Activated CD4-positive, alpha-beta T cell treated with anti-CD3 and anti-CD28 coated beads for 24 hours (primary cell): ENCODE results near the gene PIWIL4.
"Not testable (repeated sequence)": the region's sequence is repeated elsewhere in the genome, so short reads cannot be mapped to it uniquely, and the experiment has no call there.

Experiments
- DNase-seq, 2 donors: peaks; one replicate each; pipeline ENCODE4 v3.0.0-alpha.2; 2020; ENCODE audit warnings: low read depth in 2 of 2

The PIWIL4 gene

DNA sequence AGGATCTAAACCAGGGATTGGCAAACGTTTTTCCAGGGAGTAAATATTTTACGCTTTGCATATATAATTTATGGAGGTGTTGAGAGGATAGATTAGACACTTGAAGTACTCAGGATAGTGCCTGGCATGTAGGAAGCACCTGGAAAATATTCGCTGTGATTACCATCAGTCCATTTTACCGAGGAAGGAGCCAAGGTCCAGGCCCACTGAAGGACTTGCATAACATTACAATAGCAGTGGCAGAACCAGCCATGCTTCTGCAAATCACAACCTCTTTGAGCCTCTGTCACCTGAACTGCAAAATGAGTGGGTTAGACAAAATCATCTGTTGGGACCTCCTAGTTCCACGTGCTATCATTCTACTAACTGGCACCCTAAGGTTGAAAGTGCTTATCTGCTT, 18.0 kb upstream of the PIWIL4 start:
- no peak for DNase-seq

DNA sequence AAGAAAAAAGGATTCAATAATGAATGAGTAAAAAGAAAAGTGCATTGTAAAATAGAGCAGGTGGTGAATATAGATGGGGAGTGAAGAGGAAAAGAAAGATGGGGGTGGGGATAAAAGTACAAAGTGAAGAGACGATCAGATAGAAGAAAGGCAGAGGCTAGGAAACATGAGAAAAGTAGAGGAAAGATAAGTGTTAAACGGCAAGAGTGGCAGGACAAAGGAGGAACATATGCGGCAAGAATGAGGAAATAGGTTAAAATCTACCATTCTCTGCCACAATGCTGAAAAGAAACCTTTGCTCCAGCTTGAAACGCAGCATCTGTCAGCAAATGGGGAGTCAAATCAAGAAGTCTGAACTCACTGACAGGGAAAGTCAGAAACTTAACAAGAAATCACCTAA, 16.7 kb upstream of the PIWIL4 start:
- DNase-seq: no peak

DNA sequence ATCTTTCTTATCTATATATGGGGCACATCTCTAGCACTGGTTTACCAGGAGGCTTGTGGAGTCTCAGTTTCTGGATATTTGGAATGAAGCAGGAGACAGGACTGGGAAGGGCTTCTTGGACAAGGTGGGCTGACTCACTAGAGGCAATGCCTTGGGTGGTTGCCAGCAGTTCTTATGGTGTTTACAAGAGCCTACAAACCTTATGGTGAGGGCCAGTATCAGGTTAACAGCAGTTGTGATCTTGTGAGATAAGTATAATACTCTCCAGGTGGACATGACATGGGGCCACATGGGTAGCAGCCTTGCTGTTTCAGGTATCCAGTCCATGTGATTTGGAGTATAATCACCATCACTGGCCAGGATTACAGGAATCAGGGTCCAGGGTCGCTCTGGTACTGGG, 13.2 kb upstream of the PIWIL4 start:
- DNase-seq: no peak

DNA sequence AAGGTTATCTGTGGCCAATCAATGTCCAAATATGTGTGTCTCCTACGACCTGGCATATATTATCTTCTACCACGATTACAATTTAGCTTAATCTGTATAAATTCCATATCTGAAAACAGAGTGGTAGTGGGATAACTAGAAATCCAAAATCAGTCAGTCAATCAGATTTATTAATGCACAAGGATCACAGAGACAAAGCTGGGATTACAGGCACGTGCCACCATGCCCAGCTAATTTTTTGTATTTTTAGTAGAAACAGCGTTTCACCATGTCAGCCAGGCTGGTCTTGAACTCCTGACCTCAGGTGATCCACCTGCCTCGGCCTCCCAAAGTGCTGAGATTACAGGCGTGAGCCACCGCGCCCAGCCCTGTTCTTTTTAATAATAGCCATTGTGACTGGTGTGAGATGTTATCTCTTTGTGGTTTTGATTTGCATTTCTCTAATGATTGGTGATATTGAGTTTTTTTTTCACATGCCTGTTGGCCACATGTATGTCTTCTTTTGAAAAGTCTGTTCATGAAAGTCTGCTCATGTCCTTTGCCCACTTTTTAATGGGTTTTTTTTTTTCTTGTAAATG, 11.3 kb upstream of the PIWIL4 start:
- not testable (repeated sequence) for DNase-seq

DNA sequence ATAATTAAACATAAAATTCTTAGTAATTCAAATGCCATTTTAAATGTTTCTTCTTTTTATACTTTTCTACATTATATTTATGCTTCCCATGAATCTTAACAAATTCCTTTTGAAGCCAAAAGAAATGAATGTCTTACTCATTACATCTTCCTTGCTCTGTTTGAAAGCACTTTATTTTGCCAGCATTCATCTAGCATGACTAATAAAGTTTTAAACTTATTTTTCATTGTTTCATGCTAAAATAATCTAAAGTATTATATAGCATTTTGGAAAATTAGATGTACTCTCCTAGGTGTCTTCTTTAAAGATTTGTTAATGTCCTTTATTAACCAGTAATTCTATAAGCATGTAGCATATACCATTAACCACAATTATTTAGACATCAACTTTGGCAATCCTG, 9.7 kb upstream of the PIWIL4 start:
- DNase-seq: no peak

DNA sequence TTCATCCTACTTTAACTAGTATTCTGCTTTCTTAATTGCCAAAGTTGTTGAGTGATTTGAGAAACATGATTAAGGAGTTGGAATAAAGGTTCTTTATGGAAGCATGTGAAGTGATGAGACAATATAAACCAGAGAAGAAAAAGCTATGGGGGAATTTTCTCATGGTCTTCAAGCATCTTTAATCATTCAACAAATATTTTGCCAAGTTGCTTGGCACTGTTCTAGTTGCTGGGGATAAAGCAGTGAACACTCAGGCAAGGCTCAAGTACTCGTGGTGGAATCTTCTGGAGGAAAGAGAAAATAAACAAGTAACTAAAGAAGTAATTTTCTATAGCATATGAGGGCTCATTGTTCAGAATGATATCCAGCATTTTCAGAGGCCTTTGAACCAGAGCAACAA, 9.2 kb upstream of the PIWIL4 start:
- no peak for DNase-seq

DNA sequence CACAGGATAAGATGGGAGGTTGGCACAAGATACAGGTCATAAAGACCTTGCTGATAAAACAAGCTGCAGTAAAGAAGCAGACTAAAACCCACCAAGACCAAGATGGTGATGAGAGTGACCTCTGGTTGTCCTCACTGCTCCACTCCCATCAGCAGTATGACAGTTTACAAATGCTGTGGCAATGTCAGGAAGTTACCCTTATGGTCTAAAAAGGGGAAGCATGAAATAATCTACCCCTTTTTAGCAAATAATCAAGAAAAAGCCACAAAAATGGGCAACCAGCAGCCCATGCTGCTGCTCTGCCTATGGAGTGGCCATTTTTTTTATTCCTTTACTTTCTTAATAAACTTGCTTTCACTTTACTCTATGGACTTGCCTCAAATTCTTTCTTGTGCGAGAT, 8.7 kb upstream of the PIWIL4 start:
- no peak for DNase-seq

DNA sequence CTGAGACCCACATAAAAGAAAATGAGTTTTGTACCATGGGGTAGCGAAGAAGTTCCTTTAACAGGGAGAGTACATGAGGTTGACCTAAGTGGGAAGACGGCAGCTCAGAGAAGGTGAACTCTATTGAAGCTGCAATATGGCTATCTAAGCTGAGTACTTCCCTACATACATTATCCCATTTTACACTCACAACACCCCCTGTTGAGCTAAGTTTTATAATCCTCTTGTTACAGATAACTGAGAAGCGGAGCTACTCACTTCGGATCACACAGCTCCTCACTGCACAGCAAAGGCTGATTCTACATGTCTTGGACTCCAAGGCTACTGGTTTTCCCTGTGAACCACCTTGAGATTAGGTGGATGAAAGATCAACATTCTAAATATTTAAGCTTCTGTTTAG, 8.2 kb upstream of the PIWIL4 start:
- DNase-seq: no peak

DNA sequence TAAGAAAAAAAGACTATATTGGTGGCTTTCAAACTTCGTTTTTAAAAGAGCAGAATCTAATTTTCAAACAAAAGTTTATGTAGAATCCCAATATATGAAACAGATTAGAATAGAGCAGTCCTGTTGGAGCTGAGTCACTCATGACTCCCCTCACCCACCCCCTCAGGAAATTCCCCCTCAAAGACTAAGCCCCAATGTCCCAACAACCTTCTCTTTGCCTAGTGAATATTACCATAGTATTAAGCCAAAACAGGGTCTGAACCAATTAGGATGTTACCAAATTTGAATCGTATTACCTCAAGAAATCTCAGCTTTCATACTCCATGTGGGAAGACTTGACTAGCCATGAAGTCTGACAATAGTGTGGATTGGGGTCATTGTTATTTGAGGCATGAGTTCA, 7.8 kb upstream of the PIWIL4 start:
- no peak for DNase-seq

DNA sequence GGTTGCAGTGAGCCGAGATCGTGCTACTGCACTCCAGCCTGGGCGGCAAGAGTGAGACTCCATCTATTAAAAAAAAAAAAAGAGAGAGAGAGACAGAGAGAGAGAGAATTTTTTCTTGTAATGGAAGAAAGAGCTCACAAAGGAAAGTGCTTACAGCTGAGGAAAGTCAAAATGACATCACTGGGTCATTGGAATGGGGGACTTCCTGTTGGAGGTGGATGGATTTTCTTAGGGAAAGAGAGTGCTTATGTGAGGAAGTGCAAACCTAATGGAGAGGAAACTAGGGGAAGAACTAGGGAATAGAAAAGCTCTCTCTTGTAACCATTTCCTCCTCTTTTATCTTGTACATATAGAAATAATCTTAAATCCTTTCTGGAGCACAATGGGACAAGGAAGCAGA, 6.3 kb upstream of the PIWIL4 start:
- no peak for DNase-seq

DNA sequence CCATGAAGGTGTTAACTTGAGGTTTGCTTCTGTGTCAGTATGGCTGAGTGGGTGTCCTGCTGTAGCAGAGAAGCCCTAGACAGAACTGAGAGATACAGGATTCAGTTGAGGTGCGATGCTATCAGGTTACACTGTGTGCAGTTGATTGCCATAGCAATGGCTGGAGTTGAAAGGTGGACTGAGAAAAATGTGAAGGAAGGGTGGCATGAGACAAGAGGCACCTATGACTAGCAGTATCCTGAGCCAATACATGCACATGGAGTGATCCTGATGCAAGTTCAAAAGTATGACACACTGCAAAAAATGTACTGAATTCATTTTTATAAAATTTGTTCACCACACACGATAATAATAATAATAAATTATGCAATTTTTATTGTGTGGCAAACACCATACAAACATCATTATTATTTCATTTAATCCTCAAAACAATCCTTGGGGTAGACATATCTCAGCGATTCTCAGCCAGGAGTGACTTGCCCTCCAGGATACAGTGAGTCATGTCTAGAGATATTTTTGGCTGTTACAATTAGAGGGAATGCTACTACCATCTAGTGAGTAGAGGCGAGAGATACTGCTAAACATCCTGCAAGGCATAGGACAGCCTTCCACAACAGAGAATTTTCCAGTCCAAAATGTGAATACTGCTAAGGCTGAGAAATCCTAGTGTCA, 3.9 kb upstream of the PIWIL4 start:
- DNase-seq: no peak

DNA sequence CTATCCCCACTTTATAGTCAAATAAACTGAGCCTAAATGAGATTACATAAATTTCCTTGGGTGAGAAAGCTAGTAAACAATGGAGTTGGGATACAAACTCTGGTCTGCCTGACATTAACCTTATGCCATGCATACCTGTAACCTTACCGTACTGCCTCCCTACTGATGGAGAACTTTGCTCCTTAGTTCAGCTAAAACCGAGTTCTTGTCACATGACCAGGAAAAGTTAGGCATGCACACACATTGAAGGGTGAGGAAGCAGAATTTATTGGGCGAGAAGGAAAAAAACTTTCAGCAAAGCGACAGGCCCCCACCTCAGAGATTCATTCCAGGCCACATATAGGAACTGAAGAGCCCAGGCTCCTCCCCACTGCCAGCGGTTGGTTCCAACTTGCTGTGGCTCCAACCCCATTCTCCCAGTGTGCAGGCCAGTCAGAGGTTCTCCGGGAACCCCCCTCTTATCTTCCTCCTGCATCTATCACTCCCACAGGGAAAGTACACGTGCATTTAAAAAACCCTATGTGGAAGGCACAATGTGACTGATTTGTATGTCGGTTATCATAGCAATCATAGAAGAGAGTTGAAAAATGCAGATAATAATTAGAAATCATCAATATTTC, 3.2 kb upstream of the PIWIL4 start:
- no peak for DNase-seq

DNA sequence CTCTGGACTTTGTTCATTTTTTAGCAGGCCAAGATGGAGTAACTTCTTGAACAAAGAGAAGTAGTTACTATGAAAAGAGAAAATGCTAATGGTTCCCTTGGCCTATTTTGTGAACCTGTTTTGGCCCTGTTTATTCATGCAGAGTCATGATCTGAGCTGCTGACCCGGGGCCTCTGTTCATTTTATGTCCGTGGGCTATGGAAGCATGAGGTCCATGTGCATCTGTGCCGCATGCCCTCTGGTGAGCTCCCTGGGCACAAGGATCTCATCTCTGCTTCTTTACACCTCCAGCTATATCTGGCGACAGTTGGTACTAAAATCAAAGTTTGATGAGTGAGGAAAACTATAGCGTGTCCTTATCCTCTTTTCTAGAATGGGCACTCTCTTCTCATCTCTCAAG, 1.0 kb downstream of the PIWIL4 start:
- DNase-seq: no peak

DNA sequence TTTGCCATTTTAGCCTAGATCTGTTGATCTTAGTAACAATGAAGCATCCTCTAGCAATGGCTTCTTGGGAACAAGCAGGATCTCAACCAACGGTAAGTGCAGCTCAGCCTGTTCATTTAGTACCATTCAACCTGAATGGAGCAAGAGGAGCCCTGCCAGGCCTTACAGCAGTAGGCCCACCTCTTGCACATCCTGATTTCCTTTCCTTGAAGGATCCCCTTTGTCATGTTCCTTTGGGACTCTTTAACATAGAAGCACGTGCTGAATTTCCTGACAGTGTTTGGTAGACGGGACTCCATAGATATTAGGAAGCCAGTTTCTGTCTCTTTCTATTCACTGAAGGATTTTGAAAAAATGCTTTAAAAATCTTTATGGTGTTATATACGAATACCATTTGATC, 1.5 kb downstream of the PIWIL4 start:
- no peak for DNase-seq

DNA sequence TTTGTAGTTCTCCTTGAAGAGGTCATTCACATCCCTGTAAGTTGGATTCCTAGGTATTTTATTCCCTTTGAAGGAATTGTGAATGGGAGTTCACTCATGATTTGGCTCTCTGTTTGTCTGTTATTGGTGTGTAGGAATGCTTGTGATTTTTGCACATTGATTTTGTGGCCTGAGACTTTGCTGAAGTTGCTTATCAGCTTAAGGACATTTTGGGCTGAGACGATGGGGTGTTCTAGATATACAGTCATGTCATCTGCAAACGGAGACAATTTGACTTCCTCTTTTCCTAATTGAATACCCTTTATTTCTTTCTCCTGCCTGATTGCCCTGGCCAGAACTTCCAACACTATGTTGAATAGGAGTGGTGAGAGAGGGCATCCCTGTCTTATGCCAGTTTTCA, 5.8 kb downstream of the PIWIL4 start:
- not testable (repeated sequence) for DNase-seq

DNA sequence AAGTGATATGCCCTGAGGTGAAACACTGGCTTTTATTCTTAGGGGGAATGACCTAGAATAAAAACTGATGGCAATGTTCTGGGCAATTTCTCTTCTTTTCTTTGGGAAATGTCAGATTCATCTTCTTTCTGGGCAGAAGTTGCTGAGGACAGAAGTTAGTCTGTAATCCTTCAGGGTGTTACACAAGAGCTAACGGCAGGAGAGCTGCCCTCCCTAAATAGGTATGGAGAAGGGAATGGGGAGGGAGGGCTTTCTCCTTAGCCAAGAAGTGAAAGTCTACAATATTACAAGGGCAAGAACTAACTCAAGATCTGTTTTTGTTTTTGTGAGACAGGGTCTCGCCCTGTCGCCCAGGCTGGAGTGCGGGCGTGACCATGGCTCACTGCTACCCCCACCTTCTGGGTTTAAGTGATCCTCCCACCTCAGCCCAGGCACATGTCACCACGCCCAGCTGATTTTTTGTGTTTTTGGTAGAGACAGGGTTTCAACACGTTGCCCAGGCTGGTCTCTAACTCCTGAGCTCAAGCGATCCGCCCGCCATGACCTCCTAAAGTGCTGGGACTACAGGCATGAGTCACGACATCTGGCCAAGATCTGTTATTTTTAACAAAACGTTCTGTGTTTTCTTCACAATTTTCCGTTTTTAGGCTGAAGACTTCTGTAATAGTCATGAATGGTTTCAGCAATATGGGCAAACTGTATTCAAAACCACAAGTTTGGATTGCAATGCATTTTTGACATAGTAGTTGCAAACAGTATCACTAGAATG, 7.2 kb downstream of the PIWIL4 start:
- no peak for DNase-seq

DNA sequence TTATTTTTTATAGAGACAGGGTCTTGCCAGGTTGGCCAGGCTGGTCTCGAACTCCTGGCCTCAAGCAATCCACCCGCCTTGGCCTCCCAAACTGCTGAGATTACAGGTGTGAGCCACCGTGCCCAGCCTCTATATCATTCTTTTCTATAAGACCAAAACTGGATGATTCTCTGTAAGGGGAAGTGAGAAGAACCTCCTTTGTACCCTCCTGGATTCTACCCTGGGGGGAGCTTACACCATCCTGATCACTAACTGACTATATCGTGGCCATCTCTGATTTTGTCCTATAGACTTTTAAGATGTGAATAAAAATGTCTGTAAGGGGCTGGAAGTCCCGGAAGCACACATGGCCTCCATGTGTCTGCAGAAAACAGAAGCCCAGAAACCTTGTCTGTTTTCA, 9.1 kb downstream of the PIWIL4 start:
- DNase-seq: no peak

DNA sequence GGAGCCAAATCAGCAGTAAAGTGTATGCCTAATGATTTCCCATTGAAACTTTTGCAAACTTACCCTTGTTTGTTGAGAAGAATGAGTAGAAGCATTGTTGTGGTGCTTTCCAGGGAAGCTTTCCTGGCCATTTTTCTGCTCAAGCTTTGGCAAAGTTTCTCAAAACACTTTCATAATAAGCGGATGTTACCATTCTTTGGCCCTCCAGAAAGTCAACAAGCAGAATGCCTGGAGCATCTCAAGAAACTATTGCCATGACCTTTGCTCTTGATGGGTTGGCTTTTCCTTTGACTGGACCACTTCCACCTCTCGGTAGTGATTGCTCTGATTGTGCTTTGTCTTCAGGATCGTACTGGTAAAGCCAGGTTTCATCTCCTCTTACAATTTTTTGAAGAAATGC, 10.7 kb downstream of the PIWIL4 start:
- no peak for DNase-seq

DNA sequence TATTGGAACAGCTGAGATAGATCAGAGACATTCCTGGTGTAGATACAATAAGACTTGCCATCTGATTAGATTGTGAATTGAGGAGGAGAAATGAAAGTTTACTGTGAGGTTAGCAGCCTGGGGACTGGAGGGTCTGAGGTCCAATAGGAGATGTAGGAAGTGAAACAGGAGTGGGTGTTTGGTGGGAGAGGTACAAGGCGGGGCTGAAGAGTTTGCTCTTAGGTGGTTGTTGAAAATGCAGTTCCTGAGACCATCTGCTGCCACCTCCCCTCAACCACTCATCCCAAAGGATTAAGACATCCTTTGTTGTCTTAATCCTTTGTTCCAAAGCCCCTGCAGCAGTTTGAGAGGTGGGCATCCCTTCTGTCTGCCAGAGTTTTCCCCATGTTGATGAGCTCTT, 14.8 kb downstream of the PIWIL4 start:
- DNase-seq: no peak

DNA sequence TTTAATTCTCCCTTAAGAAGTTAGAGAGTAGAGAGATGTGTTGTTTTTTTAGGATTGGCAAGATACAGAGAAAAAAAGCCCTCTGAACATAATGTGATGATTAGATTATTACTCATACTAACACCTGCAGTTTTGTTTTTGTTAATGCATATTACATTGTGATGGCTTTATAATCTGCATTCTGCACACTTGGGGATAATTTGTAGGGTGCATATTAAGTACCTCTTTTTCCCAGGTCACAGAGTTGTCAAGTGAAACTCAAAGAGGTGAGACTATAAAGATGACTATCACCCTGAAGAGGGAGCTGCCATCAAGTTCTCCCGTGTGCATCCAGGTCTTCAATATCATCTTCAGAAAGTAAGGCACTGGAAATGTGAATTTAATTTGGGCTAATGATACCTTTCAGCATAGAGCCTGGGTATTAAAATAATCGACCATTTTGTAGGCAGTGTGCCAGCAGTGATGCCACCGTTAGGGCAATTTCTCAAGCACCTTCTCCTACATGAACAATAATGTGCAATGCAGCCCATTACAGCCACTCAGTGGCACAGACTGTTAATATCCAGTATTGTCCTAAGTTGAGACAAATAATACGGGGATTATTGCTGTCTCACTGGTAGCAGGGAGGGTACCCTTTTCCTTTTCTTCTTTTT, 16.2 kb downstream of the PIWIL4 start:
- DNase-seq: no peak

DNA sequence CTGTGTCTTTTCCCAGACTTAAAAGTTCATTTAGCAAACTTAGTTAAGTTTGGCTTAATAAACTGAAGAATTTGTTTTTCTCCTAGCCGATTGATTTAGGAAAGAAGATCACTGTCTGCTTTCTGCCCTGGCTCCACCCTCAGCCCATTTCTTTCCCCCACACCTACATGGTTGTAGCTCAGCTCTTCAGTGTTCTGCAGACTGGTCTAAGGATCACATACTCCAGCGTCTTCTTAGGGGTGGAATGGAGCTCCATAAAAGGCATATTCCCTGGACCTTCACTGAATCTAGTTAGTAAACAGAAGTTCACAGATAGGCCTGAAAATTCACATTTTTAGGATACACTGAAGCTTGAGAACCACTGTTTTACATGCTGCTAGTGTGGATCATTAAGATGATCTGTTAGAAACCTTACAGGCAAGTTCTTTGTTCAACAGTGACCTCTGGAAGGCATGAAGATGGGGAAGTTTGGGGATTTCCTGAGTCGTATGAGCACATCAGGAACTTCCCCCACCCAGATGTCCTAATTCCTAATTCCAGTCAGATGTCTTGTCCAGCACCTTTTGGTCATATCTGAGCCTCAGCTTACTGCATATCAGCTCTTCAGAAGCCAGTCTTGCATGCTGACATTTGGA, 16.8 kb downstream of the PIWIL4 start:
- DNase-seq: no peak

DNA sequence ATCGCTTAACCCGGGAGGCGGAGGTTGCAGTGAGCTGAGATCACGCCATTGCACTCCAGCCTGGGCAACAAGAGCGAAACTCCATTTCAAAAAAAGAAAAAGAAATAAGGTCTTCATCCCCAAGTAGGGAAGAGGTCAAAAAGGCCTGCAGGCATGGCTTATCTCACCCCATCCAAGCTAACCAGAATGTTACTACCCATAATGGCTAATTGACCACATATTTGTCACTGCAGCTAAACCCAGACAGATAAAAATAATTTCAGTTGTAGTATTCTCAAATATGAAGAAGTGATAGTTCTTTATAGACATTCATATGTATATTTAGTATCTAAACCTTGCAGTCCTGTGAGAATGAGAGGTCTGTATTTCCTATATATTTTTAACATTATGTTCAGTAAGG, 17.8 kb downstream of the PIWIL4 start:
- no peak for DNase-seq
